ENCODE measurements around the gene BRI3.

Gene BRI3

DNA sequence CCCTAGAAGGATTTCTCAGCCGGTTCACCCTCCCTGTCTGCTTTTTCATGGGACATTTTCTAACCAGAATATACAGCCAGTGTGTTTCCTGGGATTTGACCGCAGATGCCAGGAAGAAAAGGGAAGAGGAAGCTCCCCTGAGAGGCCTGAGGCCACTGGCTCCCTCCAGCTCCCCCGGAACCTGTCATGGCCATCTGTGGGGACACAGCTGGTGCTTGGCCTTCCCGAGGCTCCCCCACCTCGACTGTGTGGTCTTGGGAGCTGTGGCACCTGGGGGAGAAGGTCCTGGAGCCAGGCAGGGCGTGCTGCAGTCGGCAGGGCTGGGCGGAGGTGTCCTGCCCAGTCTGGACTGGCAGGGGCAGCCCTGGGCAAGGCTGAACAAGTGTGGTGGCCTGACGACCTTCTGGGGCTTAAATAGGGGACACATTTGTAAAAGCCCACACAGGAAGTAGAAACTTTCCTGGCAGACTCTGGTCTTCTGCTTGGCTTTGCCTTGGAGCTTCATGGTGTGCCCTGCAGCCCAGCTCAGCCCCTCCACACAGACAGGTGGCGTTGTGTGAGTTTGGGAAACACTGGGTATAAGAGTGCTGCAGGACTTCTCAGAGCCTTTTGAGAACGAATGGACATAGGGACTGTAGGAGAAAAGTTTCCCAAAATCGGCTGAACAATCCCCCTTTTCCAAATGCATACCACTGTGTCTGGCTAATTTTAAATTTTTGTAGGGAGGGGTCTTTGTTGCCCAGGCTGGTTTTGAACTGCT, 6.8 kb downstream of the BRI3 start:
- no peak for DNase-seq

DNA sequence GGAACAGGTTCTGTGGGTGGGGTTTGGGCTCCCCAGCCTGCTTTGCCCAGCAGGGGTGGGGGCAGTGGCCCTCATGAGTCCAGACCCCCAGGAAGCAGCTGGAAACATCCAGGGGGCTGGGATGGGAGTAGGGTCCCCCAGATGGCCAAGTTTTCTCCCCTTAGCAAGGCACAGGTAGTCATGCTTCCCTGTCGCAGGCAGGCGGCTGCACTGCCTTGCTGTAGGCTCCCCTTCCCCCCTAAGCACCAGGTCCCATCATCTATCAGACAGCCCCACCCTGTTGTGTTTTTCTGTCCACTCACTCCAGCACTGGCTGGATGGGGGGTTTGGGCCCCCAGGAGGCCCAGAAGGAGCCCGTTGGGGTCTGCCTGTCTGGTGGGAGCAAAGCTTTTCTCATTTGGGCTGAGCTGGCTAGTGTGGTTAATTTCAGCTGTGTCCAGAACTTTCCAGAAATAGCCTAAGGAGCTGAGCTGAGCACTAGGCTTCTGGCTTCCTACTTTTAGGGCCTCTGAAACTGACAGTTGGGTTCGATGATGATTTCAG, 7.9 kb downstream of the BRI3 start:
- no peak for DNase-seq

DNA sequence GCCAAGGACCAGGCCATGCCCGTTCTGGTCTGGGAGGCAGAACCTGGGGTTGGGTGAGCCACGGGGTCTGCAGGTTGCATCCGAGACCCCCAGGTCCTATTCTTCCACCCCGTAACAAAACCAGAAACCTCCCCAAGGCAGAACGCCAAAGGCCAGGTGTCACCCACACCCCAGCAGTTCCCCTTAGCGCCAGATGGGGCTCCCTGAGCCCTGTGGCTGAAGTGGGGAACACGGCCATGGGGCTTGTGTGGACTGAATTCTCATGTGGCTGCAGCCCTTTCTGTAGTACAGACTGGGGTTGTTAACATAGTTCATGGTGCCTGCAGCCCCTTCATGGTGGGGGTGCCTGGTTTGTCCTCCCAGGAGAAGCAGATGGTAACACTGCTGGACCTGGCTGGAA, 10.2 kb downstream of the BRI3 start:
- DNase-seq: no peak

DNA sequence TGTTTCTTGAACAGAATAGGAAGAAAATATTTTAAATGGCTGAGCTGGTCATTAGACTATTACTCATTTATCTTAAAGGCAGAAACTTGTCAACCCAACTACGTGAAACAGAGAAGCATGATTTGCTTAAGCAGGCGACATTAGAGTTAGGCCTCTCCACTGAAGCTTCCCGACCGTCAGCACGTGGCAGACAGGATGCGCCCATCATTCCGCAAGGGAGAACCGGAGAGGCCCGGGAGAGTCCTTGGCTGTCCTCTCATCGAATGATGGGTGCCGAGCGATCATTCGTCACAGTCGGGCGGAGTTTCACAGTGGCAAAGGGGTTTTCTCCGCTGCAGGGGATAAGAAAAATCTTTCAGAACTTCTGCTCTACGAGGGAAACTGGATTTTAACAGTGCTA, 11.8 kb downstream of the BRI3 start:
- no peak for DNase-seq

DNA sequence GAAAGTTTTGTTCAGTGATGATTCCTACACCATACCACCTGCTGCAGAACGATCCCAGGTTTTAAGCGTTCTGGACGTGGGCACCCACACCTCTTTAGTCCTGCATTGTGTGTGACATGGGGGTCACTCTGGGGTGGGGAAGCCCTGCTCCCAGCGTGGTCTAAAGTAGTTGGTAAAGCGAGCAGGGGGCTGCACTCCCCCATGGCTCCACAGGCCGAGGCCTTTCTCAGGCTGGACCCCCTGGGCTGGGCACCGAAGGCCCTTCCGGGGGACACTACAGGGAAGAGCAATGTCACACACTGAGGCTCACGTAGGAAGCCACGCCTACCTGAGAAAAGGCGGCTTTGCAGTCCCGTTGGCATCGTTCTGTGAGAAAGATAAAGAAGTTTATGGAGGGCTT, 12.3 kb downstream of the BRI3 start:
- no peak for DNase-seq

DNA sequence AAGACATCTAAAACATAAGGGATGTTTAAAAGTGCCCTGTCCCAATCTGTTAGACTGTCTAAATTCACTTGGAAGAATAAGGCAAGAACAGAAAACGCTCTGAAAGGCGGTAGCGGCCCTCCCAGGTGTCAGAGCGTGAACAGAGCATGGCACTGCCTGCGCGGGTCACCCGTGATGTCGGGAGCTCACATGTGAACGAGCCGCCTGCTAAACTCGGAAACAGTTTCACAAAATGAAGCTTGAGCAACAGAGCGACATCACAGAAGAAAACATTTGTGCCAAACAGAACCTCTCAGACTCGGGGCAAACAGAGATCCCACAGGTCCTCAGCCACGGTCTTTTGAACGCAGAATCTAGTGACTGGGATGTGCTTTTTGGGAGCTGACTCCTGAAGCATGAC, 12.8 kb downstream of the BRI3 start:
- DNase-seq: no peak

DNA sequence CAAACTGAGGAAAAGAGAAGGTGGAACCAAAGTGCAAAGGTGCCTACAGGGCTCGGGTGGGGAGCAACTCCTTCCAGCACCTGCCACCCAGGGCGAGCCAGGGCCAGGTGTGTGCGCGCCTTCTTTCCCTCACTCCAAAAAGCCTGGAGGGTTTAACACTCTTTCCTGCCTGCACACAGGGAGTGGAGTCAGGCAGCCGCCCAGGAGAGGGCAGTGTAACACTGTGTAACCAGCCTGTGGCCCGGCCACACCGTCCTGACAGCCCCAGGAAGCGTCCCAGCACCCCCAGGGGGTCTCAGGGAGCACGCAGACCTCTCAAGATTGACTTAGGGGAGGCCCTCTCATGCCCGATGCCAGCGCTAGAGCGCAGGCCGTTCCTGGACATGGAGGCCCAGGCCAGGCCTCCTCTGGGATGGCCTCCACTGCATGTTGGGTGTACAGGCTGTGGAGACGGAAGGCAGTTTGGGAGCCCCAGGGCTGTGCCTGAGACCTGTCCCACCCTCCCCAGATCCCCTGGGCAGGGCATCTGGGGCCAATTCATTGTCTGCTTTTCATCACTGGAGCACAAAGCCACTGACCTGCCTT, 13.4 kb downstream of the BRI3 start:
- peak; percentile 40 to 54 for DNase-seq

DNA sequence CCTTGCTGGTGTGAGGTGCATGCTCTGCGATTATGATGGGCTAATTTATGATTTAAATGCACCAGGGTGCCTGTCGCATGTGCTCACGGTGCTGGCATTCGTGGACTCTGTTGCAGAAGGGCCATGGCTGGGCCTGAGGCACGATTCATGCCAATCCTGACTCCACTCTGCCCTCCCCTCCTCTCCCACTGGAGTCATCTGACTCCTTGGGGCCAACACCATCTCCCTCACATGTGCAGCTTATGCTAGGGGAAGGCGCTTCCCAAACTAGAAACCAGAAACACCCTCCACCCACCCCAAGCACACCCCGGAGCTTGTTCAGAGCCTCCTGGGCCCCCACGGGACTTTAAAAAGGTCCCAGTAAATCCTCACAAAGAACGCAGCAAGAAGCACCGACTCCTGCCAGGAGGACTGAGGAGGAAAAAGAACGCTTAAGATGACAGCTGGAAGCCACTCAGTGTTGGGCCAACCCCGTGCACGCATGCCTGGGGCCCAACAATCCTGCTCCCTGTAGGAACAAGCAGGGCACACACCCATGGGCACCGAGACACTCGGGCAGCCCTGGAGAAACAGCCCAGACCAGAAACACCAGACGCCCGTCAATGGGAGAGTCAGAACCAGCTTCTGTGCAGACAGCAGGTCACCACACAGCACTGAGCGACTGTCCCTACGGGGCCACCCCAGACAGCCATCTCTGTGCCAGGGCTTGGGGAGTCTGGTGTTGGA, 14.1 kb downstream of the BRI3 start:
- no peak for DNase-seq

DNA sequence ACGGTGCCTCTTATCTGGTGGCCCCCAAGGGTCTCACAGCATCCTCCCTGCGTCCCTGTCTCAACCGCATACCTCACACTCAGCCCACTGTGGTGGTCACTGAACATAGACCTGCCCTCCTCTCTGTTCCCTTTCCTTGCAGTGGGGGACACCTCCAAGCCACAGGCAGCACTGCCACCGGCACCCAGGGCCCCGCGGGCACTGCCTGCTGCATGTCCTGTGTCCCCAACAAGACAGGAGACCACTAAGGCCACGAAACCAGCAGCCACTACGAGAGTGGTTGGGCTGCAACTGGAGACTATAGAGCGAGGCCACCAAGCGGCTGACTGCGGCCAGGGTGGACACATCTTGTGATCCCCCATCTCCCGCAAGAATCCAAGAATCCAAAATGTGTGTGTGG, 15.3 kb downstream of the BRI3 start:
- no peak for DNase-seq

DNA sequence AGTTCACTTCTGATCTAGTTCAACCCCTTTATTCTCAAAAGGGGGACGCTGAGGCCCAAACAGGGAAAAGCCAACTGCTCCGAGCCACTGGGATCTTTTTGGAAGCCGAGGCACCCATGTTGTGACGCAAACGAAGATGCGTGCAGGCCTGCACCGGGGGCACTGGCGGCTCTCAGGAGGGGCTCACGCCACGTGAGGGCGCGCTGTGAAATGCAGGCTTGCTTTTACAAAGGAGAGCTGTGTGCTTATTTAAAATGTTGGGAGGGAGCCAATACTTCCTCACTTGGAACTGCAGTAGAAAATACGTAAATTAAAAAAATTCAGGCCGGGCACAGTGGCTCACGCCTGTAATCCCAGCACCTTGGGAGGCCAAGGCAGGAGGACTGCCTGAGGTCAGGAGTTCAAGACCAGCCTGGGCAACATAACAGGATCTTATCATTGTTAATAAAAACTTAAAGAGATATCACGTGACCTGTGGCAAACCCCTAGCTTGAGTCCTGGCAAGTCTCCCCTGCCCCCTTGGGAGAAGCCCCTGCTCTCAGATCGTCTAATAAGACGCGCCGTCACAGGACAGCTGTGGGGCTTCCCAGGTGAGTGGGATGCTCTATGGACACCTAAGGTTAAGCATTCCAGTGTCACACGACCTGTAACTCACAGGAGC, 16.3 kb downstream of the BRI3 start:
- no peak for DNase-seq

DNA sequence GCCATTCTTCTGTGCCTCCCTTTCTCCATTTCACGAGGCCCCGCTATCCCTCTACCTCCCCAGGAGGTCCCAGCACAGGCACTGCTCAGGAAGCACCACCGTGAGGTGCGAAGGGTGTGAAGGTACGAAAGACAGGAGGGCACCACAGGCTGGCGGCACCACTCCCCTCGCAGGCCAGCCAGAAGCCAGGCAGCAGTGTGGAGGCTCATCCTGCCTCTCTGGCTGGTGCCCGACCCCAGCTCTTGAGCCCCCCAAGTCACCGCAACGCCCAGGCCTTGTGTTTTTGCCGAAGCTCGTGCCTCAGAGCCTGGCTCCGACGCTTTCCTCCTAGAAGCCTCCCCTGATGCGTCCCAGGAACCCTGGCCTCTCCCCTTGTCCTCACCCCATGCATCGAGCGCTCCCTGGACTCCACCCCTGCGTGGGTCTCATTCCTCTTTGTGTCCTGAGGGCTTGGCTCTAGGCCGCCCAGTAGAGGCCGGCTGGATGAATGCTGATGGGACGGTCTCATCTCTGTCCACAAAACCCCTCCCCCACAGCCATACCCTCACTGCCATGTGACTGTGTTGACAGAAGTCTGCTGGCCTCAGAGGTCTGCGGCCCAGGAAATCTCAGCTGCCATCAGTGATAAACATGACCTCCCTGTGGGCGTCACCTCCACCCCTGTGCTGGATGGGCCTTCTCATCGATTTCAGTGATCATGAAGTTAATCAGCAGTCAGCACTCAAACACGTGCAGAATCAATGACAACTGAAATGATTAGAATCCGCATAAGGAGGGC, 19.3 kb downstream of the BRI3 start:
- DNase-seq: no peak

DNA sequence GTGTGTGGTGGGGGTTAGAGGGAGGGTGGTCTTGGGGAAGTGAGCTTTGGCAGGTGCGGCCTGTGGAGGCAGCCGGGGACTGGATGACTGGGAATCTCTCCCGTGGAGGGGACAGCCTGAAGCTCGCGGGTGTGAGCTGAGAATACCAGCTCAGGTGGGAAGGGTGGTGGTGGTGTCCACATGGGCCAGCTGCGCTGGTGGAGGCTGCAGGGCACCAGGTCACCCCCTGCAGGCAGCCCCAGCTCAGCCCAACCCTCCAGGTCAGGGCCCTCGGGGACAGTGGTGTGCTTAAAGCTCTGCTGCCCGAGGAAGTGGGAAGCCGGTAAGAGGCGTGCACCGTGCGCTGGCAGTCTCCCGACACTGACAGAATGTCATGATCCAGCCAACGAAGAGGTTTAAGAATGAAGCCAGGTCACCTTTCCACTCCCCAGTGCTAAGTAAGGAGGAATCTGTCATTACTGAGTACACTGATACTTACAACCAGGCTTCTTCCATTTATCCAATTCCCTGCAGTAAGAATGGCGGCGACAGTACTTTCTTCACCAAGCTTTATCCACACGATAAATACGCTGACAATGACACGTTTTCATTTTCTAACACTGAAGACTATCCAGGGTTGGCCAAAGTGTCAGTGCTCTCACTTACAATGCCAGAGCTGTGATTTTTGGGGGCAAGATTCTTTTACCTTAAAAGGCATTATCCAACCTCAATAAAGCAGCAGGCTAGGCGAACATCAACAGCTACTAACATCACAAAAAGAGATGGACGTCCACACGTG, 20.4 kb downstream of the BRI3 start:
- DNase-seq: no peak

DNA sequence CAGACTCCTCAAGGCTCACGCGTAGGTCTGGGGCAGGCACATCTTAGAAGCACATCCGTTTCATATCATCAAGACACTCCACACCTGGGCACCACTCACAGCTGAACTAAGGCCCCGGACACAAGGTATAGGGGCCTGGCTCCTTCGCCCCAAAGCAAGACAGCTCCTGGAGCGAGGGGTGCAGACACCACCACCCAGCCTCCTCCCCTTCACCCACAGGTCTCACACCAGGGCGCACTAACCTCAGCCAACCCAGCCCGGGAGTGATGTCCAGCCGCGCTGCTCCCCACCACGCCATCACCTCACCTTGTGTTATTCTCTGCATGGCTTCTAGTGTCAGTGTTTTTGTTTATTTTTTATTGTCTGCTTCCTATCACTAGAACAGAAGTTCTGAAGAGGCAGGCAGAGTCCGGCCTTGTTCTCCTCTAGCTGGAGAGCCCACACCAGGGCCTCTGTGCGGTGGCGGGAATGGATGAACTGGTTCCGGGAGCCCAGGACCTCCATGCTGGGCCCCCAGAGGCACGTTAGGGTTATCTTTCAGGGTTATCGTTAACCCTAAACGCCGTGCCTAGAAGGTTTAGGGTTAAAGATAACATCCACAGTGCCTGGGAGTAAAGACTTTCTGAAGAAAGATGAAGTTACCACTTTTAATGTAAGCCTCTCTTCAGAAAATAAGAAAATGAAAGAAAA, 21.8 kb downstream of the BRI3 start:
- DNase-seq: no peak

DNA sequence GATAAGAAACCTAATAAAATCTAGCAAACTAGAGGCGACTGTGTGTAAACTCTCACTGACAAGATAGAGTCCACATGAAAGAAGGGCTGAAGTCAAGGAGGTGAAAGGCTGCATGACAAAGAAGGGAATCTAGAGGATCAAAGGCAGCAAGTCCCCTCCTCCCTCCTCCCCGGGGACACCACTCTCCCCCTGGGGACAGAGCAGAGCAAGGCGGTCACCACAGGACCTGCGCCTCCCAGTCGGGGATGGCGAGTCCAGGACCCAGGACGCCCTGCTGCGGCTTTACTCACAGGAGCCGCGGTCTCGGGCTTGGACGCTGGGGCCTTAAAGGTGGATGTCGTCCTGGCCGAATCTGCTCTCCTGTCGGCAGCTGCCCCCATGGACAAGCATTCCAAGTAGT, 22.4 kb downstream of the BRI3 start:
- no peak for DNase-seq

DNA sequence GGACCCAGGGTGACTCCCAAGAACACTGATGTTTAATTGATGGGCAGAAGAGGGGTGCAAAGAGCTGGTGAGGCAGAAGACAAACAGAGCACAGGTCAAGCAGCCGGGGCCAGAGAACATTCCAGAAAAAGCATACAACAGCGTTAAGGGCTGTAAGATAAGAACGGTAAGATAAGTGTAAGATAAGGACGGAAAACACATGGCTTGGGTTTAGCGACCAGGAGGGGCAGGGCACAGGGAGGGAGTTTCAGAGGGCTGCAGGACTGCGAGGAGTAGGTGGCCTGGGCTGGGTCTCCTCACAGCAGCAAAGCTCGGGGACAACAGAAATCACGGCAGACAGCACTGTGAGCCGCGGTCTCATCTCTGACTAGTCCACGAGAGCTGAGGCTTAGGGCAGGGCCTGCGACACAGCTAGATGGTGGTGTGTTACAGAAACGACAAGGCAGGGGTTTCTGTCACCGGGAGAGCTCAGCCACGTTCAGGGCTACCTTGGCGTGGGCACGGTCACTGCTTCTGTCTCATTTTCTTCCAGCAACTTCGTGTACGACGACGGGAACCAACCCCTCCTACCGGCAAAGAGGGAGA, 24.6 kb downstream of the BRI3 start:
- DNase-seq: no peak

DNA sequence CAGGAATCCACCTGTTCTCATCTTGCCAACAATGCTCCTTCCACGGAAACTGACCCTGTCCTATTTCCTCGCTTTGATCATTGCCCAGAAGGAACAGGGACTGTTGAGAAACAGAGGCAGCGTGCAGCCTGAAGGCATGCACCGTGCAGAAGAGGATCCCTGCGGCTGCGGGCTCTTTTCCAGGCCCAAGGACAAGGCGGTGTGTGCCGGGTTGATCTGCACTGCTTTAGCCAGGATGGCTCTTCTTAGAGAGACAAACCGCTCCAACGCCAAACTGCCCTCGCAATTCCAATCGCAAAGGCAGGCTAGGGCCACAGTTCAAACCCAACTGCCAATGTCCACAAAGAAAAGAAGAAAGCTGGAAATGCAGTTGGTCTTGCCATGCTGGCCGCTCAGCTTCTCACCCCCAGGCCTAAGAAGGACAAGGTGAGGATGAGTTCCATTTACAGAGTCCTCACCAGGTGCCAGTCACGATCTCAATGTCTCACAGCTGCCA, 26.5 kb downstream of the BRI3 start:
- no peak for DNase-seq

DNA sequence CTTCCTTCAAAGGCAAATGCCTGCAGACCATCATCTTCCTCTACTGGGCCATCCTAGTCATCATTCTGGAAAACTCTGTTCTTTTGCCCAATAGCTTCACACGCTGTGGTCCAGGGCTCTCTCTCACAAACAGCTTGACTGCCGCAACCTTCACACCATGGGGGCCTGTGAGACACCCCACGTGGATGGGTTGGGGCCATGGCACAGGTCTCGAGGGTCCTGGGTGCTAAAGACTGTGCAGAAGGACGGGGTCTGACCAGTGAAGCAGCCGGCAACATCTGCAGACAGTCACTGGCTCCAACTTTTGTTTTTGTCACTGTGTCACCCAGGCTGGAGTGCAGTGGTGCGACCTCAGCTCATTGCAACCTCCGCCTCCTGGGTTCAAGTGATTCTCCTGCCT, 28.1 kb downstream of the BRI3 start:
- no peak for DNase-seq

DNA sequence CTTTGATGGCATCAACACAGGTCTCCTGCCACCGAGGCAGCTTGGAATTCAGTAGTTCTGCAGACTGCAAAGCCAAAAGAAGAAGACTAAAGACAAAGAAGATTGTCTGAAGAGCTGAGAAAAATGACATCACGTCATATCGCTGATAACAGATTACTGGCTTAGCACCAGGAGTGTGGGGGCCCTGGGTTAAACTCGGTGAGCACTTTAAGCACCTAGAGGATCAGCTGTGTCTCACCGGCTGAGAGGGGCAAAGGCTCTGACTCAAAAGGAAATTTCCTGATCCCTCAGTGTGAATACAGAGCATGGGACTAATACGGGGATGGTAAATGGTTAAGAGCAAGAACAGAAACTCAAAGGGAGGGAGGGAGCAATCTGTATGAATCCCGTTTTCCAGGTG, 30.7 kb downstream of the BRI3 start:
- DNase-seq: no peak

DNA sequence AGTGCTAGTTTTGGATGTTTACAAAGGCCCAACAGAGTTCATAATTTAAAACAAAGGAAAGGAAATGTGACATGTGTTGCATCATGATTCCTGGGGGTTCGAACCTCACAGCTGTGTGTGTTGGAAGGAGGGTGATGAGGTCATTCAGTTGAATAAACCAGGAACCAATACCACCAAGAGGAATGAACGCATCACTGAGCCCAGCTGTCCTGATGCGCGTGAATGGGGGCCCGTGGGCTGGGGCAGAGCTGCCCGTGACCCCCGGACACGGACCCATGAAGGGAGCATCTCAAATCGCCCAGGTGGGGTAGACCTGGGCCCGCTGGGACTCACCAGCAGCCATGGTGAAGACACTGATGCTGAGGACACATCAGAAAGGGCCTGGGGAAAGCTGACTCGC, 33.0 kb downstream of the BRI3 start:
- DNase-seq: no peak

DNA sequence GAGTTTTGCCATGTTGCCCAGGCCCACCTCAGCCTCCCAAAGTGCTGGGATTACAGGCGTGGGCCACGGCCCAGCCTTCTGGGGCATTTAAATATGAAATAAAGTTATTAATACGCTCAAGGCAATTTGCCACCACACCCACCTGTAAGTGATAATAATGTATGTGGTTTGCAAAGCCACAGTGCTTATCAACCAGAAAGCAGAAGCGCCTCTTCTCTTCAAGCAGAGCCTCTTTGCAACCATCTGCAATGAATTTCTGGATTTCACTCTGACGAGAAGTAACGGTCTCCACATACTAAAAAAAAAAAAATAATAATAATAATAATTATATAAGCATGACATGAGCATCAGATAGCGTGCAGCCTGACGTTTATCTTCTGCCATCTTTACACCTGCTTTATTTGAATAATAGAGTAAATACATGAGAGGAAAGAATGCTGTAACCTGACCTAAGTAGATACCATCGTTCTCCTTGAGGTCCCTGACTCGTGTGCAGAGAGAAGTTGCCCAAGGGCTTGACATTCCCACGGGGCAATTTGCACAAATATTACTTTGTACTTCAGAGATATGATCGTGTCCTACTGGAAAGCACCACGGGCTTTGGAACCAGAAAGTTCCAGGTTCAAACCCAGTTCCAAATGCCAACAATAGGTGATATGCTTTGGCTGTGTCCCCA, 34.0 kb downstream of the BRI3 start:
- DNase-seq: no peak

All from activated T-cell treated with anti-CD3 and anti-CD28 coated beads, Interleukin-2, amount 50 U/mL, for 48 hours (primary cell).